H1 (cell line): ENCODE results near the gene TMEM120A. TPM values are rescaled to one million over a fixed set of nuclear protein-coding genes. Genes with fewer than 3 reads are reported as not detected.

Experiments used
- ATF2 ChIP-seq: IDR thresholded peaks from 2 replicates; pipeline ENCODE4 v1.6.1; 2012; ENCODE audit warnings: low read length, inconsistent platforms
- polyA plus RNA-seq, 7 experiments: library from polyadenylated mRNA; depleted of rRNA in 3 of 7; stranded (reverse) in 5 of 7; unstranded in 2 of 7; fragments of >200 nt in 5 of 7; fragments of 200-250 nt in 2 of 7; gene quantifications; 1 replicate in 5 of 7; 2 replicates in 1 of 7; 4 replicates in 1 of 7; pipeline versions ENCODE4 v1.2.1 to v1.2.3, GENCODE V29; 2011 to 2013; ENCODE audit warnings: missing spikeins in 2 of 7, mixed read lengths in 2 of 7
- total RNA-seq: library from RNA; stranded (reverse); fragmentation: NEBNext Ultra II Directional; extraction: Animal tissue kit (Norgen Biotek cat#: 25700); gene quantifications from 2 replicates; pipeline ENCODE4 v1.2.1, GENCODE V29; 2021

The TMEM120A gene
- total and polyA plus RNA-seq, 2 of the 8 experiments (the other 6 are each of a cell fraction or from before 2014, with no cell fraction given) = 15.6 to 49.9 TPM

- no peak for TF ChIP-seq ATF2
- TF ChIP-seq, all 59 proteins: peak for 0
These were observed 2.1 kb upstream of the TMEM120A start (continued) for GRCh38 chr7:75996476-75996875.
